ENCODE data around the gene ZNF236.
"Not testable (repeated sequence)": the region's sequence is repeated elsewhere in the genome, so short reads cannot be mapped to it uniquely, and the experiment has no call there.

The ZNF236 gene

DNA sequence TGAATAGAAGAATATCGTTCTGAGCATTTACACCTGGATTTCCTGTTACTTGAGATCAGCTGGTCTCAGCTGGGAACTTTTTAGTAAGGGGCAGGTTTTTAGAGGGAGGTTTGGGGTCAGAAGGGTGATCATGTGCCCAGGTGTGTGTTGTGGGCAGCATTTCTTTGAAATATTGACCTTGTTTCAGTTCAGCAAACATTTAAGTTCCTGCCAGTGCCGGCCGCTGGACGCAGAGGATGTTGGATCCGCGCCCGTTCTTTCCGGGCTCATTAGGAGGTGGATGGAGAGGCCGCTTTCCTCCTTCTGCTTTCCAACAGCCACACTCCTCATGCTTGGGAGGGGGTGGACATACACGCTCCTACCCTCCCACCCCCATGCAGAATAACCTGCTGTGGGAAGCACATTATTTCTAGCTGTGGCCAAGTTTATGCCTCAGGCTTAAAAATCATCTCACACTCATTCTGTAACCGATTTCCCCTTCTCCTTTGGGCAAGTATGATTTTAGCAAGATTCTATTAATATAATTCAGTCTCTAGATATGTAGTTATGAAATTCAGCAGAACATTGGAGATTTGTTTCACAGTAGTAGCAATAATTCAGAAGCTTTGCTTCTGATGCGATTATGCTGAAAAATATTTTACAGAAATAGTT lies 131.4 kb downstream of the ZNF236 start:
- DNase-seq = peak; percentile 38

GRCh38 chr18:76955524-76956170 lies 133.3 kb downstream of the ZNF236 start:
- DNase-seq = peak; percentile 46

DNA sequence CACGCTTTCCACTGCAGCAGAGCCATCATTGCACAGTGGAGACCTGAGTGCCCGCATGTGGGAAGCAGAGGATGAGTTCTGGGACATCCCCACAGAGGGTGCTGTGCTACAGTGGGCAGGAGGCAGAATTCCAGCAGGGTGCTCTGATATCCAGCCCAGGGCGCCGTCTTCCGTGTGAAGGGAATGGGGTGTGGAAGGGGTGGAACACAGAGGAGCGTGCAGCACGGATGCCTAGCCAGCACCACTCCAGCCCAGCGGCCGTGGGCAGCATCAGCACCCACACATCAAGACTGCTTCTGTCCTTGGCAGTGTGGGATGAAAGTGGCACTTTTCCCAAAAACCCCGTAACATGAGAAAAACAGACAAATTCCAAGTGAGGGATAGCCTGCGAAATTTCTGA lies 134.3 kb downstream of the ZNF236 start:
- peak; percentile 37 for DNase-seq

- peak; percentile 42 for DNase-seq
Measured at GRCh38 chr18:76957384-76958355, 135.3 kb downstream of the ZNF236 start.

DNA sequence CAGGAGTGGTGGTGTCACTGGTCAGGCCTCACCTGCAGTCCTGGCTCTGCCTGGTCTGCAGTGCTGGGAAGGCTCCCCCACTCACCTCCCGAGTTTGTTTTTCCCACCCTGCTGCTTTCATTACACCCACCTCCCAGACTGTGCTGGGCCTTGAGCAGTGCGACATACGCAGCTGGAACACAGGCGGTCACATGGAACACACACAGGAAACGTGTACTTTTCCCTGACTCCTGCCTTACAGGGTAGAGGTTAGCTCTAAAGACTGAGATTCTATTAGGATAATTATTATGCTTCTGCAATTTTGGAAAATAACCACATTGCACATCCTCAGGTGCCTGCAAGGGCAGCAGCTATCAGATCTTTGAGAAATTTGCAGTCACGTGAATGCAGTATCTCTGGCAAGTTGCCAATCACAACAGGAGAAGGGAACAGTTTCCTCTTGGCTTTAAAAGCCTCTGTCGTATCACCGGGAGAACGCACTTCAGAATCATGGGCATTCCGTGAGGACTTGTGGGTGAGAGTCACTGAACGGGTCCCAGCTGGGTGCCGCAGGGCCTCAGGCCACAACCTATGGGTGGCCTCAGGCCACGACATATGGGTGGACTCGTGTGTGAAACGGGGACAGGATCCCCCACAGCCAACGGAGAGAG lies 136.5 kb downstream of the ZNF236 start:
- peak; percentile 32 for DNase-seq

DNA sequence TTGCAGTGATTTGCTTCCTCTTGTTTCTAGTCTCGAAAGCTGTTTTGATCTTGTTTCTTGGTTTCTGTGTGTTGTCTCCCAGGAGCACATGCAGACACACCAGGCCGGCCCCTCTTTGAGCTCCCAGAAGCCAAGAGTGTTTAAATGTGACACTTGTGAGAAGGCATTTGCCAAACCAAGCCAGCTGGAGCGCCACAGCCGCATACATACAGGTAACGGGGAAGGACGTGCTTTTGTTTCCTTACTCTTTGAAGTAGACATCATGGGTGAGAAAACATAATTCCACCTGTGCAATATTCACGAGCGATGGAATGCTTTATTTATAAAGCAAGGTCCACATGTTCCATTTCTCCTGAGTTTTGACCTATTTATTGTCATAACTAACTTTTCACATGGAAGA lies 137.2 kb downstream of the ZNF236 start:
- DNase-seq = peak; percentile 32

- peak; percentile 30 for DNase-seq
Measured at GRCh38 chr18:76960528-76961035, 138.2 kb downstream of the ZNF236 start.

DNA sequence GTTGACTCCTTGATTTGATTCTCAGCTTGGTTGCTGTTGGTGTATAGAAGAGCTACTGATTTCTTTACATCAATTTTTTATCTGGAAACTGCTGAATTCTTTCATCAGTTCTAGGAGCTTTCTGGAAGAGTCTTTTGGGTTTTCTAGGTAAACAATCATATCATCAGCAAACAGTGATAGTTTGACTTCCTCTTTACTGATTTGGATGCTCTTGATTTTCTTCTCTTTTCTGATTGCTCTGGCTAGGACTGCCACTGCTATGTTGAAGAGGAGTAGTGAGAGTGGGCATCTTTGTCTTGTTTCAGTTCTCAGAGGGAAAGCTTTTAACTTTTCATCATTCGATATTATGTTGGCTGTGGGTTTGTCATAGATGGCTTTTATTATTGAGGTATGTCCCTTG lies 140.5 kb downstream of the ZNF236 start:
- DNase-seq = no peak

- no peak for DNase-seq
Measured at GRCh38 chr18:76963936-76964335, 141.6 kb downstream of the ZNF236 start.

DNA sequence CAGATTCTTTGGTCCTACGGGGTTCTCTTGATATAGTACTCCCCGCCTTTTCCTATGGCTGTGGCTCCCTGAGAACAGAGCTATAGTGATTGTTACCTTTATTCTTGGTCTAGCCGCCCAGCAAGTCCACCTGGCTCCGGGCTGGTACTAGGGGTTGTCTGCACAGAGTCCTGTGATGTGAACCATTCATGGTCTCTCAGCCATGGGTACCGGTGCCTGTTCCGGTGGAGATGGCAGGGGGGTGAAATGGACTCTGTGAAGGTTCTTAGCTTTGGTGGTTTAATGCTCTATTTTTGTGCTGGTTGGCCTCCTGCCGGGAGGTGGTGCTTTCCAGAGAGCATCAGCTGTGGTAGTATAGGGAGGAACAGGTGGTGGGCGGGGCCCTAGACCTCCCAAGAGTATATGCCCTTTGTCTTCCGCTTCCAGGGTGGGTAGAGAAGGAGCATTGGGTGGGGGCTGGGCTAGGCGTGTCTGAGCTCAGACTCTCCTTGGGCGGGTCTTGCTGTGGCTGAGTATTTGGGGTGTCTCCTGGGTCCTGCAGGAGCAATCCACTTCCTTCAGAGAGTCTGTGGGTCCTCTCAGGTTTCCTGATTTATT lies 143.3 kb downstream of the ZNF236 start:
- peak; percentile 49 for DNase-seq

DNA sequence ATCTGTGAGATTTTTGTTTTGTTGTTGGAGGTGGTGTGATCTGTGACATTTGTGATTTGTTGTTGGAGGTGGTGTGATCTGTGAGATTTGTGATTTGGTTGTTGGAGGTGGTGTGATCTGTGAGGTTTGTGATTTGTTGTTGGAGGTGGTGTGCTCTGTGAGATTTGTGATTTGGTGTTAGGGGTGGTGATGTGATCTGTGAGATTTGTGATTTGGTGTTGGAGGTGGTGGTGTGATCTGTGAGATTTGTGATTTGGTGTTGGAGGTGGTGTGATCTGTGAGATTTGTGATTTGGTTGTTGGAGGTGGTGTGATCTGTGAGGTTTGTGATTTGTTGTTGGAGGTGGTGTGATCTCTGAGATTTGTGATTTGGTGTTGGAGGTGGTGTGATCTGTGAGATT lies 144.9 kb downstream of the ZNF236 start:
- not testable (repeated sequence) for DNase-seq

DNA sequence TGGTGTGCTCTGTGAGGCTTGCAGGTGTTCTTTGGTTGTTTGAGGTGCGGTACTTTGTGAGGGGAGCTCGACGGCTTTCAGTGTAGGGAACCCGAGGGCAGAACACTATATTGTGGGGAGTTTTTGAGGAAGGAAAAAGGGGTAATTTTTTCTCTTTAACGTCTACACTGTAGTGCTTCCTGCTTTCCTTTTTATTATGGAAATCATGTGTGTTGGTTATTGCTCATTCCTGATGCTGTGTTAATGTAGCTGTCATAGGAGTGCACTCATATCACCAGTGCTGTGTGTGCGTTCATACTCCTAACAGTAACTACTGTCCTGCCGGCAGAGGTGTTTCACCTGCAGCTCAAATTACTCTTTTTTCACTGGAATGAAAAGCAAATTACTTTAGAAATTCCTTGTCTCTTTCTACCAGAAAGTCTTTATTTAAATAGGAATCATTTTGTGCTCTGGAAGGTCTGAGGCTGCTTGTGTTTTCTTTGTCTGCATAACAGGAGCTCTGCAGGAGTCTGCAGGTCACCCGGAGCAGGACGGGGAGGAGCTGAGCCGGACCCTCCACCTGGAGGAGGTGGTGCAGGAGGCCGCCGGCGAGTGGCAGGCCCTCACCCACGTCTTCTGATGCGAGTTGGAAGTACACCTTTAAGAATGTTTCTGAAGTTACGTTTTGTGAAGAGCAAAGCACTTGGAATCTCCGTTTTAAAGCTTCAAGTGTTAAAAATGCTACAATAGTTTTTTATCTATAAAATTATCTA lies 145.5 kb downstream of the ZNF236 start:
- peak; percentile 26 for DNase-seq

- DNase-seq = peak; percentile 46
Measured at GRCh38 chr18:76970770-76971559, 148.6 kb downstream of the ZNF236 start.

DNA sequence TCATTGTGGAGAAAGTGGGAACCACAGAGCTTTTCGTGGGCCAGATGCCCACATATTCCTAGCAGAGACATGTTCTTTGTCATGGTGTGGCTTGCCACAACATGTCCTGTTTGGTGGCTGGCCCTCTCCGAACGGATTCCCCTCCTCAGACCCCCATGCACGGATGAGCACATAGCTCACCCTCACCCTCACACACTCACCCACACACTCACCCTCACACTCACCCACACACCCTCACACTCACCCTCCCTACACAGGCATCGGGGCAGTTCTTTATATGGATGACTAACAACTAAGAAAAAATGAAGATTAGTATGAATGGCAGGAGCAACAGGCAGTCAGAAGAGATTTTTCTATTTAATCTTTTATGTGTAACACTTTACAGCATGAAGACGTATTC lies 149.9 kb downstream of the ZNF236 start:
- peak; percentile 28 for DNase-seq

- DNase-seq = no peak
Measured at GRCh38 chr18:76972846-76973519, 150.6 kb downstream of the ZNF236 start.

DNA sequence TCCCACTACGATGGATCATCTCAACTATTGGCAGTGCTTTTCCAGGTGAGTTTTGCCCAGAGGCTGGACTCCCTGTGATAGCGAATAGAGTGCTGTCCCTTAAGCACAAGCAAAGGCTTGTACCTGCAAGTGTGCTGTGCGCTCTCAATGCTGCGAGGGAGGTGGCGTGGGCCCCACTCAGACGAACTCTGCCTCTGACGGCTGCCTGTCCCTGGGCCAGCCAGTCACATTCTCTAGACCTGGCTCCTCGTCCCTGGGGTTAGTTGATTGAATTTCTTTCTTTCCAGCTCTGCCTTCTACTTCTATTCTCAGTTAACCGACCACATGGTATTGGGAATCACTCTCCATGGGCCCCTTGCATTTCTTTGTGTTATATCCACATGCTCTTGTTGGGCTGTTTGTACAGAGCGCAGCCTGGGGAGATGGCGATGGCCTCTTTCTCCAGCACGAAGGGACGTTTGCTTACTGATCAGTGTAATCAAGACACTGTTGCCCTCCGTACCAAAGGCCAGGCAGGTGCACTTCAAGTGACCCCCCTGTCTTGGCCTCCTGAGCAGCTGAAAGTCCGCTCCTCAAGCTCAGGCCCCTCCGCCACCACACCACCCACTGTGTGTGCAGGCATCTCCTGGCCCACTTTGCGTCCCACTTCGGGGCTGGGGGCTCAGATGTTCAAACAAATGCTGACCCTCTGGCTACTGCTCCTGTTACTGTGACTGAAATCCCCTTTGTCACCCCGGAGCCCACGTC lies 151.3 kb downstream of the ZNF236 start:
- DNase-seq = peak; percentile 47

DNA sequence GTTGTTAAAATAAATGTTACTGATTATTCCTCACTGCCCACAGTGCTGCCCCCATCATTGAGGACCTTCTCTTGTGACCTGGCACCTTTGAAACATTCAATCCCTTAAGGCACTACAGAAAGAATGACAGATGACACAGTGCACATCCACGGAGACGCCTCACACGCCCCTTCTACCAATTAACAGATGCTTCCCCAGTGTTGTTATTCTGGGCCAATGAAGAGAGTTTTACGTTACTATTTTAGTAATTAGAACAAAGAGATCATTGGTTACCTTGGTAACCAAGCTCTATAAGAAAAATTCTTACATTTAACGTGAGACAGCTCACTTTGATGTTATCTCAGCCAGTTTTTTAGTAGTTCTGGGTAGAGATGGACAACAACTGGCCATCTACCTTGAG lies 152.0 kb downstream of the ZNF236 start:
- no peak for DNase-seq

- peak; percentile 28 for DNase-seq
Measured at GRCh38 chr18:76975577-76976110, 153.3 kb downstream of the ZNF236 start.

DNA sequence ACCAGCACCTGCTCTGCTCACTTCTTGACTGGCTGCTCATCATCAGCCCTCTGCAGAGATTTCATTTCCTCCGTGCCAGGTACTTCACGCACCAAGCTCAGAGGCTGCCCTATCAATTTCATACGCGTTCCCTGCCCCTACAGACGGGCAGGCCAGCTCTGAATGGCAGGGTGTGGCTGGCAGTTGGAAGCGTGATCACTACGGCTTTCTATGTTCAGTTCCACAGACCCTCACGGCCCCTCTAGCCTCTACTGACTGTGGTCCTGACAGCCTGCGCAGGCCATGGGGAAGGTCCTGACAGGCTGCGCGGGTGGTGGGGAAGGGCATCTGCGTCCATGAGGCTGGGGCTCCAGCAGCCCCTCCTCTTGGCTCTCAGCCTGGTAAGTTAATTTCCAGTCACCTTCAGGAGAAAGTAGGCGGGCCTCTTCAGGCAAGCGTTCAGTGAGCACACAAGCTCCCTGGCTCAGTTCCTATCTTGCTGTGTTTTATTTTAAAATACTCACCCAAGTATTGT lies 154.8 kb downstream of the ZNF236 start:
- DNase-seq = peak; percentile 35
